Ramos (cell line): ENCODE data around the gene CRB2.

Source experiments
- in situ Hi-C: fragments of 300-500 bp; cut with MboI; formaldehyde crosslinking; loops from one replicate; pipeline ENCODE4 v1.14.3; 2022; ENCODE audit warnings: low sequenced_read_pairs; ENCODE audit not compliant: unreplicated experiment

CRB2 gene

DNA sequence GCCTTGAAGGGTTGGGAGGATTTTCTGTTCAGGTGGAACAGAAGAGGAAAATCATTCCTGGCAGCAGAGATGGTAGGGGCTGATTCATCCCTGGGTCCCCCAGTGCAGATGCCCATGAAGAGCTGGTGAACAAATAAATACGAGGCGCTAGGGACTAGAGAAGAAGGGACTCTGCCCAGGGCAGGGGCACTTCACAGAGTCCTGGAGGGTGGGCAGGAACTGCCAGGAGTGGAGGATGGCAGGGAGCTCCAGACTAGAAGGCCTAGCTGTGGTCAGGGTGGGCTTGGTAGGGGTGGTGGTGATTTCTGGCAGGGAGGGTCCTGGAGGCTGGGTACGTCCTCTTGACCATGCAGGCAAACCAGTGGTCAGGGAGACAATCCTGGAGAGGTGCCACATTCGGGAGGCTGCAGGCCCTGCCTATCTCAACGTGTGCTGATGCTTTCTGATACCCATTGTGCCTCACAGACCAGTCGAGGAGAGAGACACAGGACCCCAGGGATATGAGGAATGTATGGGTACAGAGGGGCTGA lies 69.9 kb downstream of the CRB2 start:
- in situ Hi-C loops = no loop called here

DNA sequence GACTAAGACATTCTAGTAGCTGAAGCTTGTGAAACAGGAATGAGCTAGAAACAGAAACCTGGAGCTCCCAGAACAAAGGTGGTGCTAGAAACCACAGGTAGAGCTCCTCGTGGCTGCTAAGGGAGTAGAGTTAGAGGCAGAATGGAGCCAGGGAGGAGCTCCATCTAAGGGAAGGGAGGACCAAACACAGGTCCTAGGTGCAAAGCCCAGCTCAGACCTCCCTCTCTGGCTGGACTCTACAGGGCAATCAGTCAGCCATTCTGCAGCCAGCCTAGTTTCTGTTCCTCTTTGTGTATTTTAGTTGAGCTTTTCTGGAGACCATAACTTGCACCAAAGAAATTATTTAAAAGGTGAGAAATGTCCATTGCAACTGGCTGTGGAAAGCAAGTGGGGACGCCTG lies 70.4 kb downstream of the CRB2 start:
- in situ Hi-C loops = no loop called here
